H1 (cell line): ENCODE measurements around the gene SCN7A. TPM values are rescaled to one million over a fixed set of nuclear protein-coding genes. Genes with fewer than 3 reads are reported as not detected.

Source experiments
- CTCF ChIA-PET: fragments of 300-600 bp; sonication (Branson Sonifier 250); formaldehyde crosslinking; loops from one replicate; lab custom pipeline; 2021; ENCODE audit not compliant: partially characterized antibody; lab: Charles Lee
- POLR2A ChIA-PET: fragments of 300-600 bp; sonication (Branson Sonifier 250); formaldehyde crosslinking; loops from one replicate; lab custom pipeline; 2021; ENCODE audit warnings: inconsistent platforms; ENCODE audit not compliant: partially characterized antibody; lab: Charles Lee
- DNase-seq, 2 experiments: peaks; one replicate each; pipeline versions ENCODE4 v3.0.0 to v3.0.0-alpha.2; 2010 to 2022; ENCODE audit warnings: low spot score in 2 of 2, low read depth in 1 of 2, mixed read lengths in 1 of 2
- FAIRE-seq: peaks from 2 replicates; lab custom pipeline; 2011; peaks lifted over from hg19 to GRCh38; lab: Jason Lieb, UNC
- H2AFZ ChIP-seq: 2 replicates; pipeline ENCODE4 v1.8.1; 2012; ENCODE audit warnings: low read length, inconsistent platforms
- H2AK5ac ChIP-seq: 2 replicates; pipeline ENCODE4 v1.6.1; 2013; ENCODE audit warnings: low read depth, low read length
- H2BK120ac ChIP-seq: replicated peaks from 2 replicates; pipeline ENCODE3; 2013; ENCODE audit warnings: low read depth, low read length, inconsistent platforms
- H2BK12ac ChIP-seq: 2 replicates; pipeline ENCODE4 v1.6.1; 2013; ENCODE audit warnings: low read depth, low read length
- H2BK15ac ChIP-seq: 2 replicates; pipeline ENCODE4 v1.6.1; 2013; ENCODE audit warnings: low read length
- H2BK20ac ChIP-seq: 2 replicates; pipeline ENCODE4 v1.6.1; 2013; ENCODE audit warnings: low read length
- H2BK5ac ChIP-seq: 2 replicates; pipeline ENCODE4 v1.6.1; 2013; ENCODE audit warnings: low read depth, low read length
- H3K14ac ChIP-seq: 2 replicates; pipeline ENCODE4 v1.6.1; 2013; ENCODE audit warnings: inconsistent platforms; ENCODE audit not compliant: insufficient read length
- H3K18ac ChIP-seq: 2 replicates; pipeline ENCODE4 v1.6.1; 2013; ENCODE audit warnings: low read length; ENCODE audit errors: extremely low read depth
- H3K23ac ChIP-seq: 2 replicates; pipeline ENCODE4 v1.6.1; 2013; ENCODE audit warnings: inconsistent platforms; ENCODE audit not compliant: insufficient read length
- H3K23me2 ChIP-seq: 2 replicates; pipeline ENCODE4 v1.6.1; 2013; ENCODE audit warnings: low read depth, low read length
- H3K27ac ChIP-seq: 2 replicates; pipeline ENCODE4 v1.6.1; 2011; ENCODE audit warnings: low read depth, low read length, inconsistent platforms
- H3K27me3 ChIP-seq, 4 experiments: replicated peaks in 1 of 4; 1 replicate in 1 of 4; 2 replicates in 3 of 4; pipeline versions ENCODE4 v1.6.1 to v1.8.1; 2011 to 2013; ENCODE audit warnings: low read length in 3 of 4, mild to moderate bottlenecking in 3 of 4, inconsistent platforms in 2 of 4, mixed read lengths in 2 of 4, moderate library complexity in 1 of 4; ENCODE audit not compliant: control insufficient read depth in 3 of 4, insufficient read depth in 3 of 4; ENCODE audit errors: extremely low read depth in 1 of 4
- H3K36me3 ChIP-seq, 4 experiments: 2 replicates each; pipeline versions ENCODE4 v1.6.1 to v1.8.1; 2011 to 2013; ENCODE audit warnings: mild to moderate bottlenecking in 4 of 4, low read length in 3 of 4, moderate library complexity in 2 of 4, control low read depth in 1 of 4, inconsistent platforms in 1 of 4; ENCODE audit not compliant: insufficient read depth in 4 of 4, control insufficient read depth in 2 of 4
- H3K4ac ChIP-seq: replicated peaks from 2 replicates; pipeline ENCODE3; 2013; ENCODE audit warnings: low read length, low read depth, mixed read lengths, inconsistent platforms; ENCODE audit not compliant: insufficient read length
- H3K4me1 ChIP-seq, 4 experiments: replicated peaks in 1 of 4; 1 replicate in 1 of 4; 2 replicates in 3 of 4; pipeline versions ENCODE4 v1.6.1 to v1.8.1; 2011 to 2013; ENCODE audit warnings: low read length in 3 of 4, inconsistent platforms in 2 of 4, mixed read lengths in 1 of 4; ENCODE audit not compliant: insufficient read depth in 4 of 4, control insufficient read depth in 3 of 4
- H3K4me2 ChIP-seq, 2 experiments: 2 replicates each; pipeline versions ENCODE4 v1.6.1 to v1.8.1; 2011 to 2013; ENCODE audit warnings: low read depth in 2 of 2, low read length in 2 of 2, control low read depth in 1 of 2, inconsistent platforms in 1 of 2, mild to moderate bottlenecking in 1 of 2; ENCODE audit not compliant: insufficient read depth in 1 of 2
- H3K4me3 ChIP-seq, 4 experiments: fragments of 200-600, 300-600 bp in 1 of 4; sonication (generic), shearing (Covaris generic), sonication (Bioruptor Twin) in 1 of 4; 2 replicates each; pipeline versions ENCODE4 v1.5.1 to v1.8.1; 2011 to 2016; ENCODE audit warnings: low read length in 4 of 4, low read depth in 3 of 4, control low read depth in 2 of 4, inconsistent platforms in 2 of 4, mild to moderate bottlenecking in 2 of 4, mixed read lengths in 1 of 4, moderate library complexity in 1 of 4; ENCODE audit not compliant: insufficient read depth in 2 of 4; ENCODE audit errors: extremely low read depth in 1 of 4
- H3K56ac ChIP-seq: replicated peaks from 2 replicates; pipeline ENCODE3; 2013; ENCODE audit warnings: low read depth, mild to moderate bottlenecking, mixed read lengths, low read length, inconsistent platforms; ENCODE audit not compliant: insufficient read length
- H3K79me1 ChIP-seq: 2 replicates; pipeline ENCODE4 v1.6.1; 2013; ENCODE audit warnings: low read depth, low read length, control low read depth
- H3K79me2 ChIP-seq, 2 experiments: 2 replicates each; pipeline versions ENCODE4 v1.6.1 to v1.8.1; 2012 to 2013; ENCODE audit warnings: low read length in 2 of 2, mild to moderate bottlenecking in 2 of 2, inconsistent platforms in 1 of 2; ENCODE audit not compliant: insufficient read depth in 2 of 2, control insufficient read depth in 1 of 2
- H3K9ac ChIP-seq, 4 experiments: replicated peaks in 1 of 4; 1 replicate in 1 of 4; 2 replicates in 3 of 4; pipeline versions ENCODE4 v1.6.1 to v1.8.1; 2011 to 2013; ENCODE audit warnings: low read depth in 3 of 4, low read length in 3 of 4, control low read depth in 2 of 4, mild to moderate bottlenecking in 2 of 4, moderate library complexity in 2 of 4, inconsistent platforms in 1 of 4; ENCODE audit errors: extremely low read depth in 1 of 4
- H3K9me3 ChIP-seq, 2 experiments: 2 replicates each; pipeline versions ENCODE4 v1.6.1 to v1.8.1; 2012 to 2013; ENCODE audit warnings: mild to moderate bottlenecking in 2 of 2, moderate library complexity in 2 of 2, control low read depth in 1 of 2, inconsistent platforms in 1 of 2, low read depth in 1 of 2, low read length in 1 of 2, mixed read lengths in 1 of 2; ENCODE audit not compliant: insufficient read depth in 2 of 2
- H4K20me1 ChIP-seq, 2 experiments: replicated peaks in 1 of 2; 2 replicates each; pipeline versions ENCODE3 to v1.8.1; 2011 to 2013; ENCODE audit warnings: inconsistent platforms in 2 of 2, low read length in 2 of 2, mild to moderate bottlenecking in 1 of 2; ENCODE audit not compliant: insufficient read depth in 2 of 2, control insufficient read depth in 1 of 2
- H4K5ac ChIP-seq: 2 replicates; pipeline ENCODE4 v1.6.1; 2013; ENCODE audit warnings: low read length, low read depth, mixed read lengths, inconsistent platforms; ENCODE audit not compliant: insufficient read length
- H4K8ac ChIP-seq: 2 replicates; pipeline ENCODE4 v1.8.0; 2013; ENCODE audit warnings: mild to moderate bottlenecking, moderate library complexity, low read length, inconsistent platforms; ENCODE audit not compliant: insufficient read depth; ENCODE audit errors: extremely low read depth
- H4K91ac ChIP-seq: replicated peaks from 2 replicates; pipeline ENCODE3; 2013; ENCODE audit warnings: low read length, mixed read lengths, inconsistent platforms; ENCODE audit not compliant: insufficient read length
- SAP30 ChIP-seq: fragments of 300-600 bp; sonication (generic); IDR thresholded peaks from 2 replicates; pipeline ENCODE4 v1.7.1; 2012; ENCODE audit warnings: low read length, moderate library complexity, mild to moderate bottlenecking, inconsistent platforms; ENCODE audit not compliant: insufficient read depth, insufficient replicate concordance
- SP4 ChIP-seq: IDR thresholded peaks from 2 replicates; pipeline ENCODE4 v1.6.1; 2012; ENCODE audit warnings: low read length, inconsistent platforms
- TEAD4 ChIP-seq: IDR thresholded peaks from 2 replicates; pipeline ENCODE4 v1.6.1; 2012; ENCODE audit warnings: low read depth, low read length, inconsistent platforms, mixed read lengths
- USF2 ChIP-seq: IDR thresholded peaks from 2 replicates; pipeline ENCODE4 v1.6.1; 2011; ENCODE audit warnings: low read length, improper control_type of control experiment
- WGBS, 2 experiments: shearing (Covaris generic) in 1 of 2; methylation state at CpG; one replicate each; pipeline versions ENCODE4 v1.1.6 to v1.1.7; 2013 to 2015; ENCODE audit warnings: low lambda C conversion rate in 2 of 2, mixed read lengths in 2 of 2, inconsistent platforms in 1 of 2, low coverage in 1 of 2, missing lambda C conversion rate in 1 of 2; ENCODE audit not compliant: insufficient replicate concordance in 2 of 2, insufficient coverage in 1 of 2, insufficient read length in 1 of 2; ENCODE audit errors: extremely low coverage in 1 of 2, missing lambda C conversion rate in 1 of 2; 5-methylcytosine and 5-hydroxymethylcytosine counted together
- polyA plus RNA-seq, 7 experiments: library from polyadenylated mRNA; depleted of rRNA in 3 of 7; stranded (reverse) in 5 of 7; unstranded in 2 of 7; fragments of >200 nt in 5 of 7; fragments of 200-250 nt in 2 of 7; gene quantifications; 1 replicate in 5 of 7; 2 replicates in 1 of 7; 4 replicates in 1 of 7; pipeline versions ENCODE4 v1.2.1 to v1.2.3, GENCODE V29; 2011 to 2013; ENCODE audit warnings: missing spikeins in 2 of 7, mixed read lengths in 2 of 7
- total RNA-seq: library from RNA; stranded (reverse); fragmentation: NEBNext Ultra II Directional; extraction: Animal tissue kit (Norgen Biotek cat#: 25700); gene quantifications from 2 replicates; pipeline ENCODE4 v1.2.1, GENCODE V29; 2021

The SCN7A gene
- total and polyA plus RNA-seq, 2 of the 8 experiments (the other 6 are each of a cell fraction or from before 2014, with no cell fraction given), result 0.09 to 0.19 TPM

- FAIRE-seq, result no peak
- ChIA-PET CTCF (interaction anchor here (1.1 to 2.6 kb wide), 6 partner anchors 9 to 197 kb away, joined by 3 to 15 read pairs (median 4); no protein-coding TSS in a partner anchor), POLR2A (no interaction called here)
These were observed 117.6 kb downstream of the SCN7A start for GRCh38 chr2:166376488-166376828.

More at GRCh38 chr2:166376488-166376828, 117.6 kb downstream of the SCN7A start:
- 0 out of 2 replicates have a peak overlapping the region, but pooled peaks have one; percentile 79 for H2BK5ac ChIP-seq
- H2AK5ac ChIP-seq, result no peak overlapping the region
- no peak for DNase-seq
- H3K23me2 ChIP-seq, result peaks cover 13% of the 10 kb centered on the region
- H3K79me1 ChIP-seq, result no peaks in the 10 kb centered on the region
- H3K4ac ChIP-seq, result no peak overlapping the region
- H3K14ac ChIP-seq, result no peak overlapping the region
- no peak overlapping the region for H2BK120ac ChIP-seq
- H2BK15ac ChIP-seq, result no peak overlapping the region
- H4K20me1 ChIP-seq, result no peaks in the 10 kb centered on the region
- H4K5ac ChIP-seq, result no peak overlapping the region
- H3K18ac ChIP-seq, result no peak overlapping the region
- H3K27me3 ChIP-seq, result no peaks in the 10 kb centered on the region; a peak in 1 of 7 replicates
- H3K4me3 ChIP-seq, result peak overlapping the region; percentile 75 to 87 (median 80)
- H3K36me3 ChIP-seq, result no peaks in the 10 kb centered on the region
- no peak overlapping the region for H3K27ac ChIP-seq
- no peak overlapping the region for H4K8ac ChIP-seq
- peaks cover 0 to 13% (median 9%) of the 10 kb centered on the region in 4 experiments; a peak in 5 of 7 replicates for H3K4me1 ChIP-seq
- no peak overlapping the region for H4K91ac ChIP-seq
- no peak overlapping the region for H3K23ac ChIP-seq
- H2AFZ ChIP-seq, result peak overlapping the region; percentile 99
- no peaks in the 10 kb centered on the region for H3K79me2 ChIP-seq
- H3K9me3 ChIP-seq, result no peaks in the 10 kb centered on the region
- H3K9ac ChIP-seq, result peak overlapping the region in 3 of 4 experiments; percentile 9 to 20 (median 13); a peak in 4 of 7 replicates
- no peak overlapping the region for H3K56ac ChIP-seq
- no peak overlapping the region for H2BK20ac ChIP-seq
- peak overlapping the region; percentile 75 to 78 for H3K4me2 ChIP-seq
- WGBS, 2 experiments, result 2% methylated on average over 11 of the region's 11 CpGs; no CpG with 5 or more reads in 1 of the 2 experiments
- no peak overlapping the region for H2BK12ac ChIP-seq
- TF ChIP-seq TEAD4 (no peak), USF2 (no peak), SP4 (no peak), SAP30 (no peak)
